ENCODE data around the gene SMIM45.
A peak's percentile ranks its signal among the peaks of the same experiment; 100 is the strongest.

SMIM45 gene

GRCh38 chr22:41925783-41926460 is 26.0 kb upstream of the SMIM45 start:
- intact Hi-C loops (cut with micrococcal nuclease; ENCODE audit: unreplicated experiment): no loop called here
- Histone ChIP-seq H3K27ac (ENCODE audit: low read length) (no peak overlapping the region), H3K36me3 (ENCODE audit: control insufficient read depth, insufficient read depth, low read length) (no peaks in the 10 kb centered on the region), H3K4me1 (ENCODE audit: control insufficient read depth, insufficient read depth, low read length) (no peaks in the 10 kb centered on the region), H3K27me3 (ENCODE audit: control insufficient read depth, insufficient read depth, low read length) (no peaks in the 10 kb centered on the region; the same call in 1 of the 2 replicates), H3K4me3 (ENCODE audit: low read depth in 2 of 2, low read length in 2 of 2) (peak overlapping the region; percentile 30 to 41), H3K9me3 (ENCODE audit: control insufficient read depth, insufficient read depth, low read depth, low read length) (no peaks in the 10 kb centered on the region)
- ChIA-PET POLR2A (interaction anchor here (0.5 kb wide), 1 partner anchor 419 kb away, joined by 4 read pairs; no protein-coding TSS in a partner anchor), CTCF (interaction anchor here (0.6 to 1.3 kb wide), 4 partner anchors 14 to 557 kb away, joined by 3 to 8 read pairs (median 3); no protein-coding TSS in a partner anchor)
- ATAC-seq: peak; percentile 74
- in situ Hi-C loops (cut with HindIII; ENCODE audit: low pct_unique_long_range_greater_than_20kb, low sequenced_read_pairs): no loop called here
- no peak for DNase-seq (ENCODE audit: low read depth, low spot score)
- no TSS peak for BruUV-seq (replicated peaks)
- no peak for TF ChIP-seq REST (IDR thresholded peaks at IDR 0.05; ENCODE audit: insufficient read depth in 1 of 2, low read depth in 2 of 2, low read length in 1 of 2)
- TF ChIP-seq, protein P1, sequence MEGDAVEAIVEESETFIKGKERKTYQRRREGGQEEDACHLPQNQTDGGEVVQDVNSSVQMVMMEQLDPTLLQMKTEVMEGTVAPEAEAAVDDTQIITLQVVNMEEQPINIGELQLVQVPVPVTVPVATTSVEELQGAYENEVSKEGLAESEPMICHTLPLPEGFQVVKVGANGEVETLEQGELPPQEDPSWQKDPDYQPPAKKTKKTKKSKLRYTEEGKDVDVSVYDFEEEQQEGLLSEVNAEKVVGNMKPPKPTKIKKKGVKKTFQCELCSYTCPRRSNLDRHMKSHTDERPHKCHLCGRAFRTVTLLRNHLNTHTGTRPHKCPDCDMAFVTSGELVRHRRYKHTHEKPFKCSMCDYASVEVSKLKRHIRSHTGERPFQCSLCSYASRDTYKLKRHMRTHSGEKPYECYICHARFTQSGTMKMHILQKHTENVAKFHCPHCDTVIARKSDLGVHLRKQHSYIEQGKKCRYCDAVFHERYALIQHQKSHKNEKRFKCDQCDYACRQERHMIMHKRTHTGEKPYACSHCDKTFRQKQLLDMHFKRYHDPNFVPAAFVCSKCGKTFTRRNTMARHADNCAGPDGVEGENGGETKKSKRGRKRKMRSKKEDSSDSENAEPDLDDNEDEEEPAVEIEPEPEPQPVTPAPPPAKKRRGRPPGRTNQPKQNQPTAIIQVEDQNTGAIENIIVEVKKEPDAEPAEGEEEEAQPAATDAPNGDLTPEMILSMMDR (IDR thresholded peaks at IDR 0.05): peak; percentile 95

- Histone ChIP-seq H3K4me1 (ENCODE audit: control insufficient read depth, insufficient read depth, low read length) (no peaks in the 10 kb centered on the region), H3K27ac (ENCODE audit: low read length) (no peak overlapping the region), H3K27me3 (ENCODE audit: control insufficient read depth, insufficient read depth, low read length) (no peaks in the 10 kb centered on the region; the same call in 1 of the 2 replicates), H3K9me3 (ENCODE audit: control insufficient read depth, insufficient read depth, low read depth, low read length) (no peaks in the 10 kb centered on the region), H3K4me3 (ENCODE audit: low read depth in 2 of 2, low read length in 2 of 2) (no peak overlapping the region), H3K36me3 (ENCODE audit: control insufficient read depth, insufficient read depth, low read length) (no peaks in the 10 kb centered on the region)
- no TSS peak for BruUV-seq (replicated peaks)
- ChIA-PET POLR2A (no interaction called here), CTCF (no interaction called here)
- in situ Hi-C loops (cut with HindIII; ENCODE audit: low pct_unique_long_range_greater_than_20kb, low sequenced_read_pairs) (no loop called here), intact Hi-C loops (cut with micrococcal nuclease; ENCODE audit: unreplicated experiment) (no loop called here)
- DNase-seq (ENCODE audit: low read depth, low spot score) (no peak), ATAC-seq (peak; percentile 28; the same call in 1 of the 2 replicates)
- TF ChIP-seq POLR2AphosphoS5 (IDR thresholded peaks at IDR 0.05; ENCODE audit: low read depth, low read length) (no peak), REST (IDR thresholded peaks at IDR 0.05; ENCODE audit: insufficient read depth in 1 of 2, low read depth in 2 of 2, low read length in 1 of 2) (no peak), SIN3A (IDR thresholded peaks at IDR 0.05; ENCODE audit: borderline replicate concordance, insufficient read depth, low read depth, low read length) (no peak), TCF7L2 (IDR thresholded peaks at IDR 0.05; ENCODE audit: low read depth, low read length) (no peak)
- TF ChIP-seq, protein P1 (IDR thresholded peaks at IDR 0.05): no peak
These were observed 24.1 kb upstream of the SMIM45 start for GRCh38 chr22:41927813-41928212.
